IMR-90 (cell line): ENCODE data around the gene CYP24A1. TPM values are rescaled to one million over a fixed set of nuclear protein-coding genes. Genes with fewer than 3 reads are reported as not detected.

Experiments
- ATAC-seq: fragments of 200-7000 bp; cut with Tn5 transposase; 2 replicates; pipeline ENCODE4 v1.9.1; 2020; ENCODE audit warnings: low read depth, mild to moderate bottlenecking, moderate library complexity
- BruUV-seq: library from RNA; stranded (reverse); fragments of 400-500 nt; replicated peaks from 2 replicates; lab custom pipeline; 2021; lab: Mats Ljungman, UMichigan
- CTCF ChIA-PET: fragments of 300-600 bp; formaldehyde crosslinking; extraction: SDS; loops from one replicate; lab custom pipeline; 2021; ENCODE audit warnings: antibody characterized with exemption; lab: Yijun Ruan, JAX
- POLR2A ChIA-PET: fragments of 300-600 bp; sonication (Branson Sonifier 250); formaldehyde crosslinking; loops from one replicate; lab custom pipeline; 2022; ENCODE audit warnings: antibody characterized with exemption; ENCODE audit not compliant: unreplicated experiment; lab: Charles Lee
- DNase-seq: peaks from one replicate; pipeline ENCODE4 v3.0.0; 2013
- H2AFZ ChIP-seq: replicated peaks from 2 replicates; pipeline ENCODE3; 2013; ENCODE audit warnings: low read length, mild to moderate bottlenecking; ENCODE audit not compliant: poor library complexity
- H2AK5ac ChIP-seq: 2 replicates; pipeline ENCODE4 v1.6.1; 2013; ENCODE audit warnings: low read depth, low read length, inconsistent platforms
- H2AK9ac ChIP-seq: replicated peaks from 2 replicates; pipeline ENCODE3; 2013; ENCODE audit warnings: mild to moderate bottlenecking, low read depth, low read length, moderate library complexity; ENCODE audit not compliant: poor library complexity
- H2BK120ac ChIP-seq: 2 replicates; pipeline ENCODE4 v1.6.1; 2013; ENCODE audit warnings: low read depth, low read length, inconsistent platforms
- H2BK15ac ChIP-seq: 3 replicates; pipeline ENCODE4 v1.6.1; 2013; ENCODE audit warnings: low read depth, low read length, inconsistent platforms
- H2BK20ac ChIP-seq: 2 replicates; pipeline ENCODE4 v1.6.1; 2013; ENCODE audit warnings: low read depth, mild to moderate bottlenecking, inconsistent platforms, low read length, moderate library complexity
- H2BK5ac ChIP-seq: 2 replicates; pipeline ENCODE4 v1.6.1; 2013; ENCODE audit warnings: mild to moderate bottlenecking, low read depth, low read length, inconsistent platforms; ENCODE audit not compliant: poor library complexity, severe bottlenecking
- H3K14ac ChIP-seq: replicated peaks from 2 replicates; pipeline ENCODE4 v1.6.1; 2013; ENCODE audit warnings: low read depth, low read length, inconsistent platforms
- H3K18ac ChIP-seq: 2 replicates; pipeline ENCODE4 v1.6.1; 2013; ENCODE audit warnings: low read depth, low read length, control low read depth
- H3K23ac ChIP-seq: 2 replicates; pipeline ENCODE4 v1.6.1; 2013; ENCODE audit warnings: low read depth, low read length, inconsistent platforms
- H3K27ac ChIP-seq: 2 replicates; pipeline ENCODE4 v1.5.1; 2013; ENCODE audit warnings: mild to moderate bottlenecking, control low read depth, low read length; ENCODE audit not compliant: insufficient read depth
- H3K27me3 ChIP-seq: 2 replicates; pipeline ENCODE4 v1.6.1; 2013; ENCODE audit warnings: low read length; ENCODE audit not compliant: control insufficient read depth, insufficient read depth
- H3K36me3 ChIP-seq: 2 replicates; pipeline ENCODE4 v1.6.1; 2013; ENCODE audit warnings: low read length, mixed read lengths; ENCODE audit not compliant: control insufficient read depth, insufficient read depth
- H3K4ac ChIP-seq: 2 replicates; pipeline ENCODE4 v1.6.1; 2013; ENCODE audit warnings: low read depth, low read length, inconsistent platforms
- H3K4me1 ChIP-seq: 2 replicates; pipeline ENCODE4 v1.6.1; 2013; ENCODE audit warnings: low read length, mixed read lengths; ENCODE audit not compliant: control insufficient read depth, insufficient read depth
- H3K4me2 ChIP-seq: 2 replicates; pipeline ENCODE4 v1.6.1; 2013; ENCODE audit warnings: low read depth, mild to moderate bottlenecking, control low read depth, low read length, moderate library complexity
- H3K4me3 ChIP-seq: 2 replicates; pipeline ENCODE4 v1.5.1; 2013; ENCODE audit warnings: low read depth, mild to moderate bottlenecking, control low read depth, low read length, moderate library complexity; ENCODE audit not compliant: insufficient read depth
- H3K56ac ChIP-seq: 2 replicates; pipeline ENCODE4 v1.6.1; 2013; ENCODE audit warnings: low read length, inconsistent platforms; ENCODE audit not compliant: insufficient read depth; ENCODE audit errors: extremely low read depth
- H3K79me1 ChIP-seq, 2 experiments: 2 replicates each; pipeline ENCODE4 v1.6.1; 2013; ENCODE audit warnings: low read length in 2 of 2, inconsistent platforms in 1 of 2, low read depth in 1 of 2
- H3K9ac ChIP-seq: 2 replicates; pipeline ENCODE4 v1.6.1; 2013; ENCODE audit warnings: low read depth, low read length, control low read depth
- H3K9me1 ChIP-seq: 2 replicates; pipeline ENCODE4 v1.6.1; 2013; ENCODE audit warnings: low read length, inconsistent platforms; ENCODE audit not compliant: insufficient read depth
- H3K9me3 ChIP-seq: 2 replicates; pipeline ENCODE4 v1.6.1; 2013; ENCODE audit warnings: low read length; ENCODE audit not compliant: control insufficient read depth, insufficient read depth
- H4K20me1 ChIP-seq: 2 replicates; pipeline ENCODE4 v1.6.1; 2013; ENCODE audit warnings: low read length, inconsistent platforms; ENCODE audit not compliant: insufficient read depth
- H4K5ac ChIP-seq: 2 replicates; pipeline ENCODE4 v1.6.1; 2013; ENCODE audit warnings: mild to moderate bottlenecking, low read depth, low read length, control low read depth
- H4K8ac ChIP-seq, 2 experiments: 2 replicates each; pipeline ENCODE4 v1.6.1; 2013; ENCODE audit warnings: low read depth in 2 of 2, low read length in 2 of 2, control low read depth in 1 of 2, inconsistent platforms in 1 of 2
- H4K91ac ChIP-seq: 2 replicates; pipeline ENCODE4 v1.6.1; 2013; ENCODE audit warnings: low read depth, low read length, inconsistent platforms; ENCODE audit not compliant: insufficient read depth
- BHLHE40 ChIP-seq: fragments of 150-350 bp; IDR thresholded peaks from 2 replicates; pipeline ENCODE4 v1.6.1; 2016; ENCODE audit warnings: mild to moderate bottlenecking, low read depth, low read length
- CEBPB ChIP-seq: IDR thresholded peaks from 2 replicates; pipeline ENCODE4 v1.6.1; 2012; ENCODE audit warnings: low read depth, low read length, improper control_type of control experiment
- CHD1 ChIP-seq: IDR thresholded peaks from 2 replicates; pipeline ENCODE4 v1.6.1; 2012; ENCODE audit warnings: low read depth, low read length, improper control_type of control experiment
- CTCF ChIP-seq: conservative IDR thresholded peaks from 2 replicates; pipeline ENCODE4 v1.5.1; 2012; ENCODE audit warnings: mild to moderate bottlenecking, low read depth, low read length, improper control_type of control experiment
- ELK1 ChIP-seq: fragments of 150-350 bp; IDR thresholded peaks from 2 replicates; pipeline ENCODE4 v1.6.1; 2016; ENCODE audit warnings: low read depth, mild to moderate bottlenecking, low read length, moderate library complexity, borderline replicate concordance
- FOS ChIP-seq: fragments of 150-350 bp; IDR thresholded peaks from 2 replicates; pipeline ENCODE4 v1.6.1; 2016; ENCODE audit warnings: low read depth, low read length
- MAFK ChIP-seq: IDR thresholded peaks from 2 replicates; pipeline ENCODE4 v1.6.1; 2012; ENCODE audit warnings: low read depth, low read length, improper control_type of control experiment
- MAZ ChIP-seq: IDR thresholded peaks from 2 replicates; pipeline ENCODE4 v1.6.1; 2012; ENCODE audit warnings: low read depth, mild to moderate bottlenecking, low read length, improper control_type of control experiment, moderate library complexity, borderline replicate concordance
- MXI1 ChIP-seq: IDR thresholded peaks from 2 replicates; pipeline ENCODE4 v1.6.1; 2012; ENCODE audit warnings: low read depth, mild to moderate bottlenecking, low read length, moderate library complexity, borderline replicate concordance
- NFE2L2 ChIP-seq: fragments of 150-350 bp; IDR thresholded peaks from 2 replicates; pipeline ENCODE4 v1.6.1; 2016; ENCODE audit warnings: low read depth, mild to moderate bottlenecking, low read length
- POLR2A ChIP-seq: IDR thresholded peaks from 2 replicates; pipeline ENCODE4 v1.6.1; 2012; ENCODE audit warnings: mild to moderate bottlenecking, low read depth, low read length
- RAD21 ChIP-seq: IDR thresholded peaks from 2 replicates; pipeline ENCODE4 v1.6.1; 2012; ENCODE audit warnings: low read length, improper control_type of control experiment
- RCOR1 ChIP-seq: IDR thresholded peaks from 2 replicates; pipeline ENCODE4 v1.6.1; 2012; ENCODE audit warnings: mild to moderate bottlenecking, low read length, improper control_type of control experiment; ENCODE audit not compliant: insufficient replicate concordance
- RFX5 ChIP-seq: IDR thresholded peaks from 2 replicates; pipeline ENCODE4 v1.8.0; 2012; ENCODE audit warnings: low read depth, mild to moderate bottlenecking, low read length, moderate library complexity
- SMC3 ChIP-seq: fragments of 150-350 bp; IDR thresholded peaks from 2 replicates; pipeline ENCODE4 v1.6.1; 2016; ENCODE audit warnings: low read depth, mild to moderate bottlenecking, antibody characterized with exemption, low read length, moderate library complexity
- WGBS, 2 experiments: methylation state at CpG; one replicate each; pipeline versions ENCODE4 v1.1.5 to v1.1.7; 2013; ENCODE audit warnings: missing lambda C conversion rate in 2 of 2; ENCODE audit not compliant: insufficient read length in 1 of 2; ENCODE audit errors: extremely low coverage in 2 of 2; 5-methylcytosine and 5-hydroxymethylcytosine counted together
- dilution Hi-C: fragments of 300-500 bp; cut with HindIII; formaldehyde crosslinking; loops from one replicate; pipeline ENCODE4 v1.14.3; 2018; ENCODE audit warnings: low sequenced_read_pairs; ENCODE audit not compliant: unreplicated experiment
- in situ Hi-C: fragments of 300-500 bp; cut with MboI; formaldehyde crosslinking; loops from 3 replicates; pipeline ENCODE4 v1.14.3; 2019; ENCODE audit warnings: low sequenced_read_pairs, inconsistent platforms, mixed read lengths
- intact Hi-C: fragments of 100-400 bp; cut with micrococcal nuclease; formaldehyde crosslinking; loops from 2 replicates; pipeline ENCODE4 v1.10.0; 2022
- polyA plus RNA-seq, 3 experiments: library from polyadenylated mRNA; depleted of rRNA; stranded (reverse); fragments of >200 nt; gene quantifications; 2 replicates each; pipeline ENCODE4 v1.2.3, GENCODE V29; 2012; ENCODE audit warnings: low replicate concordance in 1 of 3
- total RNA-seq: library from RNA; depleted of rRNA; stranded (reverse); fragments of >200 nt; gene quantifications from 2 replicates; pipeline ENCODE4 v1.2.3, GENCODE V29; 2012
- TF ChIP-seq, protein P1 (sequence below): fragments of 150-350 bp; IDR thresholded peaks from 2 replicates; pipeline ENCODE4 v1.6.1; 2017; ENCODE audit warnings: mild to moderate bottlenecking, antibody characterized with exemption, low read length, low read depth

The CYP24A1 gene
- total and polyA plus RNA-seq, 2 of the 4 experiments (the other 2 are of a cell fraction) = not detected

- 68% methylated on average over 2 of the region's 2 CpGs; no CpG with 5 or more reads in 1 of the 2 experiments for WGBS, 2 experiments
- Histone ChIP-seq H3K18ac (peak overlapping the region; percentile 47; the same call in 1 of the 2 replicates), H3K36me3 (no peaks in the 10 kb centered on the region), H3K23ac (no peak overlapping the region), H3K27me3 (no peaks in the 10 kb centered on the region), H3K27ac (no peak overlapping the region), H2BK15ac (no peak overlapping the region; the same call in 2 of the 3 replicates), H3K56ac (no peak overlapping the region), H3K9me3 (no peaks in the 10 kb centered on the region), H4K5ac (no peak overlapping the region; the same call in 1 of the 2 replicates), H3K14ac (no peak overlapping the region), H2BK120ac (no peak overlapping the region), H3K79me1 (no peaks in the 10 kb centered on the region), H2BK5ac (no peak overlapping the region), H4K8ac (no peak overlapping the region), H3K4ac (no peak overlapping the region), H2BK20ac (no peak overlapping the region), H4K91ac (no peak overlapping the region), H3K9ac (no peak overlapping the region), H3K4me2 (no peak overlapping the region), H3K4me3 (no peak overlapping the region), H3K9me1 (no peaks in the 10 kb centered on the region), H4K20me1 (no peaks in the 10 kb centered on the region), H2AFZ (no peak overlapping the region), H3K4me1 (peaks cover 8% of the 10 kb centered on the region; the same call in 1 of the 2 replicates), H2AK5ac (no peak overlapping the region; the same call in 1 of the 2 replicates), H2AK9ac (no peak overlapping the region)
- ChIA-PET CTCF (no interaction called here), POLR2A (no interaction called here)
- no TSS peak for BruUV-seq
- in situ Hi-C loops (no loop called here), dilution Hi-C loops (no loop called here), intact Hi-C loops (no loop called here)
- DNase-seq (no peak), ATAC-seq (no peak)
- TF ChIP-seq POLR2A (no peak), NFE2L2 (no peak), MAZ (no peak), ELK1 (no peak), FOS (no peak), RFX5 (no peak), MXI1 (no peak), BHLHE40 (no peak), CEBPB (no peak), MAFK (no peak), CTCF (no peak), SMC3 (no peak), CHD1 (no peak), RAD21 (no peak), RCOR1 (no peak)
- TF ChIP-seq, protein P1, sequence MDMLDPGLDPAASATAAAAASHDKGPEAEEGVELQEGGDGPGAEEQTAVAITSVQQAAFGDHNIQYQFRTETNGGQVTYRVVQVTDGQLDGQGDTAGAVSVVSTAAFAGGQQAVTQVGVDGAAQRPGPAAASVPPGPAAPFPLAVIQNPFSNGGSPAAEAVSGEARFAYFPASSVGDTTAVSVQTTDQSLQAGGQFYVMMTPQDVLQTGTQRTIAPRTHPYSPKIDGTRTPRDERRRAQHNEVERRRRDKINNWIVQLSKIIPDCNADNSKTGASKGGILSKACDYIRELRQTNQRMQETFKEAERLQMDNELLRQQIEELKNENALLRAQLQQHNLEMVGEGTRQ = no peak
Measured at GRCh38 chr20:54114109-54114508, 59.7 kb downstream of the CYP24A1 start.
